ENCODE results near the gene RGS4. TPM values are rescaled to one million over a fixed set of nuclear protein-coding genes. Genes with fewer than 3 reads are reported as not detected.

The RGS4 gene
- total and polyA plus RNA-seq, 2 donors = 4.0 to 26.0 TPM

DNA sequence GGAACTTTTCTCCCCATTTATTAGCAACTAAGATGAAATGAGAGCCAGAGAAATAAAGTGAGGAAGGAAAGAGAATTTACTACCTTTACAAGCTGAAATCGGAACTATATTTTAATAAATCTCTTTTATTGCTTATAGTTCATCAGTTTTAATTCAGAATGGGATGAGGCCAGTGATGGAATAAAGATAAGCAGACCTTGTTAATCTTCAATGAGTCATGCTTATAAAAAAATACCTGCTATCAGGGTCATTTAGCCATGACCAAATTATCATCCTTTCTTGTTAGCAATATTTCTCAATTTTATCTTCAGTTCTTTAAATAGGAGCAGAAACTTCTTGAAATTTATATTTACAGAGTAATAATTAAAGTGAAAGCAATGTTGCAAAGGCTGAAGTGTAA, 26.1 kb downstream of the RGS4 start:
- no peak overlapping the region for H3K27ac ChIP-seq (ENCODE audit: low read depth)
- DNase-seq (ENCODE audit: extremely low spot score) = no peak
- H3K4me3 ChIP-seq (ENCODE audit: low read depth, low read length) = no peak overlapping the region
- H3K36me3 ChIP-seq (ENCODE audit: insufficient read depth) = no peaks in the 10 kb centered on the region
- WGBS = 49% methylated on average over 1 of the region's 1 CpG
- H3K4me1 ChIP-seq (ENCODE audit: insufficient read depth) = no peaks in the 10 kb centered on the region

DNA sequence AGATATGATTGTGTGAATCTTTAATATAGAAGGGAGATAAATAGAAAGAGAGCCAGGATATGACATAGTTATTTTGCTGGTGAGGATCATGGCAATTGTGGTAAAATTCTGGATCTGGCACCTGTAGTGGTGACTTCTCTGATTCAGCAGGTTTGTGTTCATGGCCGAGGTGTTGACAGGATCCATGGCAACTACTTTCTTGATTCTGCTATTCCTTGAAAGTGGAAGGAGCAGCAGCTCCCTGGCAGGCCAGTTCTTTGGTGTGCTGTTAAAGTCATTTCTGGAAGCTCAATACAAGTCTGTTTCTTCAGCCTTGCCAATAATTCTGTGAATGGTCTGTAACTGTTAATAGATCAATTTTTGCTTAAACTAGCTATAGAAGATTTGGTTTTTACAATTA, 33.4 kb downstream of the RGS4 start:
- no peak for DNase-seq (ENCODE audit: extremely low spot score)
- 85% methylated on average over 1 of the region's 1 CpG for WGBS
- no peaks in the 10 kb centered on the region for H3K36me3 ChIP-seq (ENCODE audit: insufficient read depth)

DNA sequence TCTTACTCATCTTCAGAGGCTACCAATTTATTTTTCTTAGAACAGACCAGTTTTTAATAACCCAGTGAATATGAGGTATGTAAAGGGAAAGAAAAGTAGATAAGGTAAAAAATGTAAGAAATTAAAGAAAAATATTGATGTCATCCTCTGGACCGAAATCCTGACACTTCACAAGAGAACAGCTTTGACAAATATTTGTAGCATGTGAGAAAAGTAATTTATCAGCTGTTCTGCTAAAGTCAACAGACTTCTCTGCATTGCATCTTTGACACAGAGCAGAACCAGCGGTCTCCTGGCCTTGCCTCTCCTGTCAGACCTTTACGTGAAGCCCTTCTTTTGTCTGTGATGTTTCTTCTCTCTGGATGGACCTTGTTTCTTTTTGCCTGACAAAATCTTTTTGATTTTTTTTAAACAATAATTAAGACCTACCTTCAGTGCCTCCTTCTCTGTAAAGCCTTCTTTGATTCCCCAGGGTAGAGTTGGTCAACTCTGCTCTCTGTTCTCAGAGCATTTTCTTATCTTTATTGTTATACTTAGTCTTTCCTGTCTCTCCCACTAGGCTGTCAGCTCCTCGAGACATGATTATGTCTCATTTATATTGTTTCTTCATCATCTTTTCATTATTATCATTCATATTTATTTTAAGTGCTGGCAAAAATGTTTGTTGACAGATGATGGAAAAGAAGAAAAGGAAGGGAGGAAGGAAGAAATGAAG, 35.4 kb downstream of the RGS4 start:
- Histone ChIP-seq H3K4me3 (ENCODE audit: low read depth, low read length) (no peak overlapping the region), H3K36me3 (ENCODE audit: insufficient read depth) (no peaks in the 10 kb centered on the region), H3K27ac (ENCODE audit: low read depth) (no peak overlapping the region), H3K4me1 (ENCODE audit: insufficient read depth) (no peaks in the 10 kb centered on the region)
- DNase-seq (ENCODE audit: extremely low spot score) = no peak
- WGBS = 51% methylated on average over 4 of the region's 4 CpGs

More for the DNA sequence above, 33.4 kb downstream of the RGS4 start:
- Histone ChIP-seq H3K4me1 (ENCODE audit: insufficient read depth) (no peaks in the 10 kb centered on the region), H3K4me3 (ENCODE audit: low read depth, low read length) (no peak overlapping the region), H3K27ac (ENCODE audit: low read depth) (no peak overlapping the region)

DNA sequence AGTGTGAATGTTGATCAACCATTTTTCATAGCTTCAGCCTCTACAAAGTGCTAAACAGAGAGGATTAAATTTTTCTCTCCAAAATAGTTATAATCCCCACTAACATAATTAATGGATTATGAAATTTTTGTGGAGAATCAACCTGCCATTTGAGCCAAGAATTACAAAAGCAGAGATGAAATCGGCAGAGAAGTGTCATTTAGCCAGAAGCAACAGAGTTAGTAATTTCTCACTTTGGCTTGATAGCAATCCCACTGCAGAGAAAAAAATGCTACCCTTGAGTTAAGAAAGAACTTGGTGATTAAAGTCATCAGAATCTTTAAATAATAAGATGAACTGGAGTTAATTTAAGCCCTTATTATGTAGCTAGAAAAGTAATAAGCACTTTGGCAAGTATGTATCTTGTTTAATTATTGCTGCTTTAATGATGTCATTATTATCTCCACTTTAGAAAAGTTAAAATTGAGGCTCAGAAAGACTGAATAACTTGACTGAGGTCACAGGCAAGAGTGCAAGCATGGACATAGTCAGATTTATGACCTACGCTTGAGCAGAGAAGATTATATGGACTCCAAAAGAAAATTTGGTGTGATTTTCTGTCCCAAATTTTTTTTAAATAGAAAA, 37.3 kb downstream of the RGS4 start:
- Histone ChIP-seq H3K4me3 (ENCODE audit: low read depth, low read length) (no peak overlapping the region), H3K27ac (ENCODE audit: low read depth) (no peak overlapping the region), H3K36me3 (ENCODE audit: insufficient read depth) (no peaks in the 10 kb centered on the region), H3K4me1 (ENCODE audit: insufficient read depth) (no peaks in the 10 kb centered on the region)
- DNase-seq (ENCODE audit: extremely low spot score) = no peak
- 68% methylated on average over 2 of the region's 2 CpGs for WGBS

DNA sequence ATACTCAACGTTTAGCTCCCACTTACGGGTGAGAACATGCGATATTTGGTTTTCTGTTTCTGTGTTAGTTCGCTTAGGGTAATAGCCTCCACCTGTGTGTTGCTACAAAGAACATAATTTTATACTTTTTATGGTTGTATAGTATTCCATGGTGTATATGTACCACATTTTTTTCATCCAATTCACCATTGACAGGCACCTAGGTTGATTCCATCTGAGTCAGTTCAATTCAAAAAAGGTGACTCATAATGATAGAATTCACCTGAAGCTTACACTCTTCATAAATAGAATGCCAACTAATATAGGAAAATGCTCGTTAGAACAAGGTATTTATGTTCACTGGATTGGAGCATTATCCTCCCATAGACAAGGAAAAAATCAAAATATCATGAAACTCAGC, 38.5 kb downstream of the RGS4 start:
- Histone ChIP-seq H3K36me3 (ENCODE audit: insufficient read depth) (no peaks in the 10 kb centered on the region), H3K4me1 (ENCODE audit: insufficient read depth) (no peaks in the 10 kb centered on the region), H3K4me3 (ENCODE audit: low read depth, low read length) (no peak overlapping the region), H3K27ac (ENCODE audit: low read depth) (no peak overlapping the region)
- 96% methylated on average over 5 of the region's 5 CpGs for WGBS
- DNase-seq (ENCODE audit: extremely low spot score) = no peak

DNA sequence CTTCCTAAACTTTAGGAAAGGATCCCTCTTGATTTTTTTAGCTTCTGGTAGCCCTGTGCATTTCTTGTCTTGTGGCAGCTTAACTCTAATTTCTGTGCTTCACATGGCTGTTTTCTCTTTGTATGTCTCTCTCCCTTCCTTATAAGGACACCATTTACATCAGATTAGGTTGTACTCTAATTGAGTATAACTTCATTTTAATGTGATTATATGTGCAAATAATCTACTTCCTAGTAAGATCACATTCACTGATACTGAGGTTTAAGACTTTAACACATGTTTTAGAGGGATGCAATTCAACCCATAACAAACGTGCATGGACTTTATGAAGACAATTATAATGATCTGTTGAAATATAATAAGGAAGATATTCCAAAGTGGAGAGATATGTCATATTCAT, 46.7 kb downstream of the RGS4 start:
- no peak overlapping the region for H3K27ac ChIP-seq (ENCODE audit: low read depth)
- H3K36me3 ChIP-seq (ENCODE audit: insufficient read depth) = no peaks in the 10 kb centered on the region
- no peak for DNase-seq (ENCODE audit: extremely low spot score)
- 76% methylated on average over 1 of the region's 1 CpG for WGBS
- no peaks in the 10 kb centered on the region for H3K4me1 ChIP-seq (ENCODE audit: insufficient read depth)
- no peak overlapping the region for H3K4me3 ChIP-seq (ENCODE audit: low read depth, low read length)

DNA sequence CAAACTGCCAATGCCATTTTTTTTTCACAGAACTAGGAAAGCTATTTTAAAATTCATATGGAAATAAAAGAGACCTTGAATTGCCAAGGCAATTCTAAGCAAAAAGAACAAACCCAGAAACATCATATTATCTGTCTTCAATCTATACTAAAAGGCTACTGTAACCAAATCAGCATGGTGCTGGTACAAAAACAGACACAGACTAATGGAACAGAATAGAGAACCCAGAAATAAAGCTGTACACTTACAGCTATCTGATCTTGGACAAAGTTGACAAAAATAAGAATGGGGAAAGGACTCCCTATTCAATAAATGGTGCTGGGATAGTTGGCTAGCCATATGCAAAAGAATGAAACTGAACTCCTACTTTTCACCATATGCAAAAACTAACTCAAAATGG, 50.5 kb downstream of the RGS4 start:
- Histone ChIP-seq H3K27ac (ENCODE audit: low read depth) (no peak overlapping the region), H3K36me3 (ENCODE audit: insufficient read depth) (no peaks in the 10 kb centered on the region), H3K4me1 (ENCODE audit: insufficient read depth) (no peaks in the 10 kb centered on the region), H3K4me3 (ENCODE audit: low read depth, low read length) (no peak overlapping the region)
- DNase-seq (ENCODE audit: extremely low spot score) = no peak

DNA sequence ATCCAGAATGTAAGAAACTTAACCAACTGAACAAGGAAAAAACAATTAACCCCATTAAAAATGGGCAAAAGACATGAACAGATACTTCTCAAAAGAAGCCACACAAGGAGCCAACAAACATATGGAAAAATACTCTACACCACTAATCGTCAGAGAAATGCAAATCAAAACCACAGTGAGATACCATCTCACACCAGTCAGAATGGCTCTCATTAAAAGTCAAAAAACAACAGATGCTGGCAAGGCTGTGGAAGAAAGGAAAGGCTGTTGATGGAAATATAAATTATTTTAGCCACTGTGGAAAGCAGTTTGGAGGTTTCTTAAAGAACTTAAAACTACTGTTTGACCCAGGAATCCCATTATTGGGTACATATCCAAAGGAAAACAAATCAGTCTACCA, 51.2 kb downstream of the RGS4 start:
- no peak for DNase-seq (ENCODE audit: extremely low spot score)
- Histone ChIP-seq H3K27ac (ENCODE audit: low read depth) (no peak overlapping the region), H3K4me3 (ENCODE audit: low read depth, low read length) (no peak overlapping the region), H3K4me1 (ENCODE audit: insufficient read depth) (no peaks in the 10 kb centered on the region), H3K36me3 (ENCODE audit: insufficient read depth) (no peaks in the 10 kb centered on the region)
- WGBS = 67% methylated on average over 1 of the region's 1 CpG

DNA sequence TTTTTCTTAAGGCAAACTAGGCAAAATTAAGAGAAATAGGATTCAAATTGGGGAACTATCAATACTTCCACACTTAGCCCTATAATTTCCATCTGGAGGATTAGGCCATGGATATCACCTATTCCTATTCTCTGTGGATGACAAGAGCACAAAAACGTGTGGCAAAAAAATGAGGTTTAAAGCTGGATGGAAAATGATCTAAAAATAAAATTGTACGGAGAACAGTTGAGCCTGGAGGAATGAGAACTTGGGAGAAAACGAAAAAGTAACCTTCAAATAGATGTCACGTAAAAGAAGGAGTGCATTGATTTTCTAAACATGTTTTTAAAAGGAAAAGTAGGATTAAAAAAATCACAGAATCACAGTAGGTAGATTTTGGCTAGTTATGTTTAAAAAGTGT, 55.7 kb downstream of the RGS4 start:
- WGBS = 58% methylated on average over 4 of the region's 4 CpGs
- H3K4me3 ChIP-seq (ENCODE audit: low read depth, low read length) = no peak overlapping the region

More for the DNA sequence above, 55.7 kb downstream of the RGS4 start:
- H3K4me1 ChIP-seq (ENCODE audit: insufficient read depth) = no peaks in the 10 kb centered on the region
- H3K36me3 ChIP-seq (ENCODE audit: insufficient read depth) = no peaks in the 10 kb centered on the region
- DNase-seq (ENCODE audit: extremely low spot score) = no peak
- H3K27ac ChIP-seq (ENCODE audit: low read depth) = no peak overlapping the region

Other genes starting within 250 kb of the RGS4 start
- gene CCDC190, start 208.2 kb upstream of the RGS4 start, total RNA-seq = 0.26 TPM
- 0.04 TPM for gene CCDC190, start 208.2 kb upstream of the RGS4 start, polyA plus RNA-seq
- 197 TPM for gene RGS5, start 133.6 kb downstream of the RGS4 start, total RNA-seq
- gene RGS5, start 133.6 kb downstream of the RGS4 start, polyA plus RNA-seq = 179 TPM